ENCODE measurements around the gene SPTBN4.
"Not testable (repeated sequence)": the region's sequence is repeated elsewhere in the genome, so short reads cannot be mapped to it uniquely, and the experiment has no call there.

The SPTBN4 gene

DNA sequence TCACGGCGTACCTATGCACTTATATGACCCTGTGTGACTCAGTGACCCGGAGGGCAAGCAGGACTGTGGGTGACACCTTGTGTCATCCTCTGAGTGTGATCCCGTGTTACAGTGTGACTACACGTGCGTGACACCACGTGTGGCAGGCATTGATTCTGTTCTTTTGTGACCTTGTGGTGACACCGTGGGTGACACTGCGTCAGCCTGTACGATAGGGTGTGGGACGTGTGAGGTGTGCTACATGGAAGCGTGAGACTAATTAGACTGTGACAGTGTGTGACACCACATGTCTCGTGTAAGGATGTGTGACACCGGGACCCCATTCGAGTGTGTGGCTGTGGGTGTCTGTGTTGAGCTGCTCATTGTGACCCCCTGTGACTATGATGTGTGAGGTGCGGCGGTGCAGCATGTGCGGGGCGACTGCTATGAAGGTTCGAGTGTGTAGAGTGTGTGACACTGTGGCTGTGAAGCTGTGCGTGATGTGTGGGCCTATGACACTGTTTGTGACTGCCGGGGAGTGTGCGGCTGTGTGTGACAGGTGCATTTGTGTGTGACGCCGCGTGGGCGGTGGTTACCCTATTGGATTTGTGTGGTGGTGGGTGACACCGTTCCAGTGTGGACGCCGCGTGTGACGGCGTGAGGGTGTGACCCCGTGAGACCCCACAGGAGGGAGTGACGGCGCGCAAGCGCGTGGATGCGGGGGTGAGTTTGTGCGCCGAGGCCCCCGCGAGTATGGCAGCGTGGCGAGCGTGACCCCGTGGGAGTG, 399 bp upstream of the SPTBN4 start:
- DNase-seq (ENCODE audit: low read depth) = no peak
- TF ChIP-seq, protein P1, sequence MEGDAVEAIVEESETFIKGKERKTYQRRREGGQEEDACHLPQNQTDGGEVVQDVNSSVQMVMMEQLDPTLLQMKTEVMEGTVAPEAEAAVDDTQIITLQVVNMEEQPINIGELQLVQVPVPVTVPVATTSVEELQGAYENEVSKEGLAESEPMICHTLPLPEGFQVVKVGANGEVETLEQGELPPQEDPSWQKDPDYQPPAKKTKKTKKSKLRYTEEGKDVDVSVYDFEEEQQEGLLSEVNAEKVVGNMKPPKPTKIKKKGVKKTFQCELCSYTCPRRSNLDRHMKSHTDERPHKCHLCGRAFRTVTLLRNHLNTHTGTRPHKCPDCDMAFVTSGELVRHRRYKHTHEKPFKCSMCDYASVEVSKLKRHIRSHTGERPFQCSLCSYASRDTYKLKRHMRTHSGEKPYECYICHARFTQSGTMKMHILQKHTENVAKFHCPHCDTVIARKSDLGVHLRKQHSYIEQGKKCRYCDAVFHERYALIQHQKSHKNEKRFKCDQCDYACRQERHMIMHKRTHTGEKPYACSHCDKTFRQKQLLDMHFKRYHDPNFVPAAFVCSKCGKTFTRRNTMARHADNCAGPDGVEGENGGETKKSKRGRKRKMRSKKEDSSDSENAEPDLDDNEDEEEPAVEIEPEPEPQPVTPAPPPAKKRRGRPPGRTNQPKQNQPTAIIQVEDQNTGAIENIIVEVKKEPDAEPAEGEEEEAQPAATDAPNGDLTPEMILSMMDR (conservative IDR thresholded peaks at IDR 0.05; ENCODE audit: low read depth, low read length) = no peak
- H3K4me3 ChIP-seq (ENCODE audit: low read length) = peak overlapping the region; percentile 54

DNA sequence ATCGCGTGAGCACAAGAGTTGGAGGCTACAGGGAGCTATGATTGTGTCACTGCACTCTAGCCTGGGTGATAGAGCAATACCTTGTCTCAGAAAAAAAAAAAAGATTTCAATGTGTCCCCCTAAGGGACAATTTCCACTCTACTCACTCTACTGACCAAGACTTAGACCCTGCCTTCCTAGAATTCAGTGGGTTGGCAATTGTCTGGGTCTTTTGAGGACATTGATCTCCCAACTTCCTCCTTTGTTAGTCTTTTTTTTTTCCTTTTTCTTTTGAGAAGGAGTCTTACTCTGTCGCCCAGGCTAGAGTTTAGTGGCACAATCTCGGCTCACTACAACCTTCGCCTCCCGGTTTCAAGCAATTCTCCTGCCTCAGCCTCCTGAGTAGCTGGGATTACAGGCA, 2.2 kb downstream of the SPTBN4 start:
- DNase-seq (ENCODE audit: low read depth) = no peak
- TF ChIP-seq, protein P1 (conservative IDR thresholded peaks at IDR 0.05; ENCODE audit: low read depth, low read length) = no peak
- no peak overlapping the region for H3K4me3 ChIP-seq (ENCODE audit: low read length)

DNA sequence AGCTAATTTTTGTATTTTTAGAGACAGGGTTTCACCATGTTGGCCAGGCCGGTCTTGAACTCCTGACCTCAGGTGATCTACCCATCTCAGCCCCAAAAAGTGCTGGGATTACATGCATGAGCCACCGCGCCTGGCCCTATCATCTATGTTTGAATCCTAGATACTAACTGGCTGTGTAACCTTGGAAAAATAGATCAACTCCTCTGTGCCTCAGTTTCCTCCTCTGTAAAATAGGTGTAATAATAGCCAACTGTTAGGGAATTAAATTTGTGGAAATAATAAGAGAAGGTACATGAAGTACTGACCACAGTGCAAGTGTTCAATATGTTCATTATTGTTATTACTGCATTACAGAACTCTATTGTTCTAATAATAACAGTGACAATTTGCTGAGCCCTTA, 4.3 kb downstream of the SPTBN4 start:
- H3K4me3 ChIP-seq (ENCODE audit: low read length) = no peak overlapping the region
- TF ChIP-seq, protein P1 (conservative IDR thresholded peaks at IDR 0.05; ENCODE audit: low read depth, low read length) = no peak
- DNase-seq (ENCODE audit: low read depth) = no peak

DNA sequence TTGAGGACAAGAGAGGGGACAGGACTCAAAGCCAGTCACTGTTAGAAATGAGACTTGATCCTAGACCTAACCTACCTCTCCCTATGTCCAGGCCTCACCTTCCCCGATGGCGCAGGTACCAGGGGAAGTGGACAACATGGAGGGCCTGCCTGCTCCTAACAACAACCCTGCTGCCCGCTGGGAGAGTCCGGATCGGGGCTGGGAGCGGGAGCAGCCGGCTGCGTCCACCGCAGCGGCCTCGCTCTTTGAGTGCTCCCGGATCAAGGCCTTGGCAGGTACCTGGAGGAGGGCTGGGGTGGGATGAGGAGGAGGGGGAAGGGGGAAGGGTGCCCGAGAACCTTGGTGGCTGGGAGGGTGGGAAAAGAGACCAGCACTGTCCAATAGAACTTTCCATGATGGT, 5.7 kb downstream of the SPTBN4 start:
- DNase-seq (ENCODE audit: low read depth) = no peak
- TF ChIP-seq, protein P1 (conservative IDR thresholded peaks at IDR 0.05; ENCODE audit: low read depth, low read length) = no peak
- no peak overlapping the region for H3K4me3 ChIP-seq (ENCODE audit: low read length)

DNA sequence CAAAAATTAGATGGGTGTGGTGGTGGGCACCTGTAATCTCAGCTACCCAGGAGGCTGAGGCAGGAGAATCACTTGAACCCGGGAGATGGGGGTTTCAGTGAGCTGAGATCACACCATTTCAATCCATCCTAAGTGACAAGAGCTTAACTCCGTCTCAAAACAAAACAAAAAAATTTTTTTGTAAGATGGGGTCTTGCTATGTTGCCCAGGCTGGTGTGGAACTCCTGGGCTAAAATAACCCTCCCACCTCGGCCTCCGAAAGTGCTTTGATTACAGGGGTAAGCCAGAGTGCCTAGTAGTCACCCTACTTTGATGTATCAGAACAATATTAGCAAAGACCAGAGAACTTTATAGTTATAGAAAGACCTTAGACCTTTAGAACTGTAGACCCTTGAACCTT, 7.9 kb downstream of the SPTBN4 start:
- TF ChIP-seq, protein P1 (conservative IDR thresholded peaks at IDR 0.05; ENCODE audit: low read depth, low read length) = no peak
- no peak overlapping the region for H3K4me3 ChIP-seq (ENCODE audit: low read length)
- DNase-seq (ENCODE audit: low read depth) = no peak

DNA sequence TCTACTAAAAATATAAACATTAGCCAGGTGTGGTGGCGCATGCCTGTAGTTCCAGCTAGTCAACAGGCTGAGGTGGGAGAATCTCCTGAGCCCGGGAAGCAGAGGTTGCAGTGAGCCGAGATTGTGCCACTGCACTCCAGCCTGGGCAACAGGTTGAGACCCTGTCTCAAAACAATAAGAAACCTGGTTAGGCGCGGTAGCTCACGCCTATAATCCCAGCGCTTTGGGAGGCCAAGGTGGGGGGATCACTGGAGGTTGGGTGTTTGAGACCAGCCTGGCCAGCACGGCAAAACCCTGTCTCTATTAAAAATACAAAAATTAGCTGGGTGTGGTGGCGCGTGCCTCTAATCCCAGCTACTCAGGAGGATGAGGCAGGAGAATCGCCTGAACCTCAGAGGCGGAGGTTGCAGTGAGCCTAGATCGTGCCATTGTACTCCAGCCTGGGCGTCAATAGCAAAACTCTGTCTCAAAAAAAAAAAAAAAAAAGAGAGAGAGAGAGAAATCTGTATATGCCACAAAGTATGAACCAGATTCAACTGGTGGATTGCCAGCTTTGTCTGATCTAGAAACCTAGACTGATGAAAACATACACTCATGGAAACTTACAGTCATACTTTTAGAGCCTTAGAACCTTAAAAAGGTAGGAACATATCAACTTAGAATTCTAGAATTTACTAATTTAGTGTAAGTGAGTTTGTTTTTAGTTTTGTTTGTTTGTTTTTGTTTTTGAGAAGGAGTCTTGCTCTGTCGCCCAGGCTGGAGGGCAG, 9.3 kb downstream of the SPTBN4 start:
- H3K4me3 ChIP-seq (ENCODE audit: low read length); DNase-seq (ENCODE audit: low read depth): not testable (repeated sequence)

DNA sequence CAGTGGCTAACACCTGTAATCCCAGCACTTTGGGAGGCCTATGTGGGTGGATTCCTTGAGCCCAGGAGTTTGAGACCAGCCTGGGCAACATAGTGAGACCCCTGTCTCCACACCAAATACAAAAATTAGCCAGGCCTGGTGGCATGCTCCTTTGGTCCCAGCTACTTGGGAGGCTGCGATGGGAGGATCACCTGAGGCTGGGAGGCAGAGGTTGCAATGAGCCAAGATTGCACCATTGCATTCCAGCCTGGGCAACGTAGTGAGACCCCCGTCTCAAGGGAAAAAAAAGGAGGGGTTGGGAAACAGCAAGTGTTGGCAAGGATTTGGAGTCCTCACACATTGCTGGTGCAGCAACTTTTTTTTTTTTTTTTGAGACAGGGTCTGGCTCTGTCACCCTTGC, 19.2 kb downstream of the SPTBN4 start:
- H3K4me3 ChIP-seq (ENCODE audit: low read length) = no peak overlapping the region
- TF ChIP-seq, protein P1 (conservative IDR thresholded peaks at IDR 0.05; ENCODE audit: low read depth, low read length) = no peak
- no peak for DNase-seq (ENCODE audit: low read depth)

All from retinal pigment epithelial cell (primary cell).